HG03066 (cell line): Measurements from ENCODE around the gene DPF3.

Experiments used
- ATAC-seq: cut with Tn5 transposase; IDR thresholded peaks from one replicate; pipeline ENCODE4 v1.9.1; 2021; ENCODE audit warnings: low read depth; ENCODE audit not compliant: unreplicated experiment

The DPF3 gene

GRCh38 chr14:72801836-72802587 is 91.9 kb downstream of the DPF3 start:
- no peak for ATAC-seq

GRCh38 chr14:72801381-72801812 is 92.5 kb downstream of the DPF3 start:
- no peak for ATAC-seq

- no peak for ATAC-seq
Measured at GRCh38 chr14:72800848-72801370, 93.0 kb downstream of the DPF3 start.

GRCh38 chr14:72800296-72800695 is 93.6 kb downstream of the DPF3 start:
- ATAC-seq: no peak

GRCh38 chr14:72796935-72797334 is 97.0 kb downstream of the DPF3 start:
- ATAC-seq: no peak

GRCh38 chr14:72793156-72793939 is 100.6 kb downstream of the DPF3 start:
- ATAC-seq: no peak

- no peak for ATAC-seq
Measured at GRCh38 chr14:72792051-72792788, 101.7 kb downstream of the DPF3 start.

- no peak for ATAC-seq
Measured at GRCh38 chr14:72790887-72791566, 102.9 kb downstream of the DPF3 start.

- ATAC-seq: no peak
Measured at GRCh38 chr14:72788972-72789728, 104.8 kb downstream of the DPF3 start.

- no peak for ATAC-seq
Measured at GRCh38 chr14:72788255-72788654, 105.6 kb downstream of the DPF3 start.

- no peak for ATAC-seq
Measured at GRCh38 chr14:72787841-72788240, 106.1 kb downstream of the DPF3 start.

- ATAC-seq: no peak
Measured at GRCh38 chr14:72786378-72787350, 107.2 kb downstream of the DPF3 start.

- no peak for ATAC-seq
Measured at GRCh38 chr14:72783741-72784140, 110.2 kb downstream of the DPF3 start.

GRCh38 chr14:72782817-72783216 is 111.1 kb downstream of the DPF3 start:
- no peak for ATAC-seq

- ATAC-seq: no peak
Measured at GRCh38 chr14:72781561-72782508, 112.1 kb downstream of the DPF3 start.

GRCh38 chr14:72780751-72781150 is 113.2 kb downstream of the DPF3 start:
- no peak for ATAC-seq

GRCh38 chr14:72779679-72780078 is 114.2 kb downstream of the DPF3 start:
- ATAC-seq: no peak
